Esophagus muscularis mucosa (tissue), 4 donors: Measurements from ENCODE around the gene ZNF425. TPM values are rescaled to one million over a fixed set of nuclear protein-coding genes. Genes with fewer than 3 reads are reported as not detected.

Source experiments
- DNase-seq: peaks from one replicate; pipeline ENCODE4 v3.0.0-alpha.2; 2017; ENCODE audit errors: extremely low spot score
- H3K27ac ChIP-seq, 4 donors: fragments of 200-600 bp; sonication (generic); replicated peaks in 1 of 4; 1 replicate in 3 of 4; 2 replicates in 1 of 4; pipeline ENCODE4 v1.5.1; 2016 to 2019; ENCODE audit warnings: mild to moderate bottlenecking in 1 of 4
- H3K27me3 ChIP-seq, 4 donors: fragments of 200-600 bp; sonication (generic); one replicate each; pipeline versions ENCODE4 v1.5.1 to v1.6.0; 2016 to 2019
- H3K36me3 ChIP-seq, 4 donors: fragments of 200-600 bp; sonication (generic); one replicate each; pipeline ENCODE4 v1.5.1; 2016 to 2019
- H3K4me1 ChIP-seq, 4 donors: fragments of 200-600 bp; sonication (generic); one replicate each; pipeline ENCODE4 v1.5.1; 2016 to 2019
- H3K4me3 ChIP-seq, 4 donors: fragments of 200-600 bp; sonication (generic); 1 replicate in 2 of 4; 2 replicates in 2 of 4; pipeline ENCODE4 v1.5.1; 2016 to 2019; ENCODE audit warnings: mild to moderate bottlenecking in 4 of 4, moderate library complexity in 1 of 4
- H3K9me3 ChIP-seq, 4 donors: fragments of 200-600 bp; sonication (generic); 1 replicate in 3 of 4; 2 replicates in 1 of 4; pipeline ENCODE4 v1.5.1; 2016 to 2019
- CTCF ChIP-seq, 3 experiments: fragments of 200-600 bp in 2 of 3; fragments of 450-650 bp in 1 of 3; sonication (generic) in 2 of 3; IDR thresholded peaks; one replicate each; pipeline ENCODE4 v1.5.1; 2017 to 2019; ENCODE audit warnings: antibody characterized with exemption in 3 of 3, mild to moderate bottlenecking in 2 of 3, moderate library complexity in 1 of 3
- EP300 ChIP-seq: sonication (generic); formaldehyde crosslinking; IDR thresholded peaks from one replicate; pipeline ENCODE4 v1.6.1; 2017; ENCODE audit warnings: antibody characterized with exemption
- POLR2A ChIP-seq: fragments of 450-650 bp; IDR thresholded peaks from one replicate; pipeline ENCODE4 v1.6.1; 2017; ENCODE audit warnings: antibody characterized with exemption, moderate library complexity, mild to moderate bottlenecking, low read depth
- POLR2AphosphoS5 ChIP-seq, 2 donors: sonication (generic); formaldehyde crosslinking; IDR thresholded peaks; one replicate each; pipeline ENCODE4 v1.6.1; 2017; ENCODE audit warnings: antibody characterized with exemption in 2 of 2
- WGBS: methylation state at CpG from one replicate; pipeline ENCODE4 v1.1.5; 2018; 5-methylcytosine and 5-hydroxymethylcytosine counted together
- intact Hi-C: fragments of 100-400 bp; cut with DNase I; formaldehyde crosslinking; loops from one replicate; pipeline ENCODE4 v1.15.1; 2023
- total RNA-seq, 4 donors: library from RNA; depleted of rRNA; stranded (reverse); fragments of >200 nt; gene quantifications; one replicate each; pipeline versions ENCODE4 v1.1.0 to v1.2.1, GENCODE V29; 2016

ZNF425 gene
- total RNA-seq, 4 donors from 2014 or later, result 2.1 to 3.9 (median 3.3) TPM

DNA sequence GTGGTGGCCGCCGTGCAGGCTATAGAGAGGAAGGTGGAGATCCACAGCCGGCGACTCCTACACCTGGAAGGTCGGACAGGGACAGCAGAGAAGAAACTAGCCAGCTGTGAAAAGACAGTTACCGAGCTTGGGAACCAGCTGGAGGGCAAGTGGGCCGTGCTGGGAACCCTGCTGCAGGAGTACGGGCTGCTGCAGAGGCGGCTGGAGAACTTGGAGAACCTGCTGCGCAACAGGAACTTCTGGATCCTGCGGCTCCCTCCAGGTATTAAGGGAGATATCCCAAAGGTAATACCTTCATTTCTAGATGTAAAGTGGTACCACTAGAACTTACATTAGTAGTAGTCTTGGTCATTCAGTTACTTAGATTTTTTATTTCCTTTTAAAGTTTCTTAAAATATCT lies 27.9 kb upstream of the ZNF425 start:
- TF ChIP-seq EP300 (no peak), CTCF (IDR thresholded peaks at IDR 0.05) (no peak), POLR2A (no peak), POLR2AphosphoS5 (IDR thresholded peaks at IDR 0.05) (no peak)
- 85% methylated on average over 11 of the region's 11 CpGs for WGBS
- H3K9me3 ChIP-seq, result no peaks in the 10 kb centered on the region
- no peak for DNase-seq
- H3K27me3 ChIP-seq, result no peaks in the 10 kb centered on the region
- H3K36me3 ChIP-seq, result peaks cover 14 to 46% (median 39%) of the 10 kb centered on the region in 4 donors
- H3K4me1 ChIP-seq, result peaks cover 3 to 14% (median 12%) of the 10 kb centered on the region in 4 donors
- intact Hi-C loops, result no loop called here
- H3K4me3 ChIP-seq, result no peak overlapping the region
- no peak overlapping the region for H3K27ac ChIP-seq

GRCh38 chr7:149153346-149153745 lies 27.2 kb upstream of the ZNF425 start:
- 95% methylated on average over 2 of the region's 2 CpGs for WGBS
- H3K4me1 ChIP-seq, result peaks cover 10 to 21% (median 19%) of the 10 kb centered on the region in 4 donors
- intact Hi-C loops, result no loop called here

DNA sequence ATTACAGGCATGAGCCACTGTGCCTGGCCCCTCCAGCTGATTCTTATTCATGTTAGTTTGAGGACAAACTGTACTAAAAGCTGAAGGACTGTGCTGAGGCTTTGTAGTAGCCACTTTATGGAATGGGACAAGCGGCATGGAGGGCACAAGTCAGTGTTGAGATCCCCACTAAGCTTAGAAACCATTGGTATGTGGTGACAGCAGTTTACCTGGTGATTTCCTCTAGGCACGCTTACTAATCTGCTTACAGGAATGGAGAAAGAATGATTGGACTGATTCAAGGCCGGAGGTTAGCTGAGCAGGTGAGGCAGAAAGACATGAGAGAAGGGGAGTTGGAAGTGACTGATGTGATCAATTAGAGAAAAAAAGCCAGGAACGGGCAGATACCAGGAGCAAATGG lies 24.9 kb upstream of the ZNF425 start:
- WGBS, result 66% methylated on average over 4 of the region's 4 CpGs
- no peak for TF ChIP-seq CTCF (IDR thresholded peaks at IDR 0.05)
- intact Hi-C loops, result no loop called here

More at GRCh38 chr7:149153346-149153745, 27.2 kb upstream of the ZNF425 start:
- no peaks in the 10 kb centered on the region for H3K27me3 ChIP-seq
- no peak for DNase-seq
- no peaks in the 10 kb centered on the region for H3K9me3 ChIP-seq
- H3K27ac ChIP-seq, result no peak overlapping the region
- TF ChIP-seq POLR2A, result no peak
- no peak for TF ChIP-seq EP300
- no peak for TF ChIP-seq POLR2AphosphoS5 (IDR thresholded peaks at IDR 0.05)
- no peak for TF ChIP-seq CTCF (IDR thresholded peaks at IDR 0.05)
- H3K36me3 ChIP-seq, result peaks cover 14 to 43% (median 37%) of the 10 kb centered on the region in 4 donors
- no peak overlapping the region for H3K4me3 ChIP-seq

GRCh38 chr7:149147752-149148653 lies 21.9 kb upstream of the ZNF425 start:
- H3K27me3 ChIP-seq, result no peaks in the 10 kb centered on the region
- H3K36me3 ChIP-seq, result no peaks in the 10 kb centered on the region
- peaks cover 10 to 32% (median 29%) of the 10 kb centered on the region in 4 donors for H3K4me1 ChIP-seq
- intact Hi-C loops, result loop anchor here (2.0 to 5.0 kb wide), 2 partner anchors 21 to 49 kb away; partner anchors contain the start of genes ZNF282 and ZNF425
- DNase-seq, result no peak
- no peak for TF ChIP-seq CTCF (IDR thresholded peaks at IDR 0.05)
- TF ChIP-seq POLR2A, result no peak
- TF ChIP-seq EP300, result no peak
- no peak for TF ChIP-seq POLR2AphosphoS5 (IDR thresholded peaks at IDR 0.05)
- H3K4me3 ChIP-seq, result peak overlapping the region; percentile 82 to 96 (median 92)
- H3K9me3 ChIP-seq, result no peaks in the 10 kb centered on the region
- 0% methylated on average over 7 of the region's 86 CpGs for WGBS
- peak overlapping the region; percentile 88 to 95 (median 94) for H3K27ac ChIP-seq

More for the DNA sequence above, 24.9 kb upstream of the ZNF425 start:
- Histone ChIP-seq H3K9me3 (no peaks in the 10 kb centered on the region), H3K36me3 (peaks cover 14 to 26% (median 19%) of the 10 kb centered on the region in 4 donors), H3K27ac (no peak overlapping the region), H3K27me3 (no peaks in the 10 kb centered on the region), H3K4me1 (peaks cover 10 to 33% (median 30%) of the 10 kb centered on the region in 4 donors), H3K4me3 (no peak overlapping the region)
- no peak for DNase-seq
